PC-3 (cell line): Measurements from ENCODE around the gene RPSA. TPM values are rescaled to one million over a fixed set of nuclear protein-coding genes. Genes with fewer than 3 reads are reported as not detected.

Experiments used
- ATAC-seq: fragments of 200-7000 bp; cut with Tn5 transposase; 2 replicates; pipeline ENCODE4 v1.9.1; 2020; ENCODE audit warnings: mild to moderate bottlenecking, moderate library complexity
- BruUV-seq: library from RNA; stranded (reverse); fragments of 400-500 nt; replicated peaks from 2 replicates; lab custom pipeline; 2021; lab: Mats Ljungman, UMichigan
- CTCF ChIA-PET: fragments of 300-600 bp; sonication (Branson Sonifier 250); formaldehyde crosslinking; loops from one replicate; lab custom pipeline; 2022; ENCODE audit warnings: antibody characterized with exemption; lab: Charles Lee
- POLR2A ChIA-PET: fragments of 300-600 bp; sonication (Branson Sonifier 250); formaldehyde crosslinking; loops from one replicate; lab custom pipeline; 2022; ENCODE audit warnings: antibody characterized with exemption; ENCODE audit not compliant: unreplicated experiment; lab: Charles Lee
- DNase-seq: peaks from one replicate; pipeline ENCODE4 v3.0.0-alpha.2; 2015
- H2AFZ ChIP-seq: fragments of 300-600 bp; sonication (generic); 2 replicates; pipeline ENCODE4 v1.6.0; 2016; ENCODE audit warnings: antibody characterized with exemption, low read length
- H3F3A ChIP-seq: fragments of 300-600 bp; sonication (generic); one replicate; pipeline ENCODE4 v1.6.0; 2017; ENCODE audit warnings: antibody characterized with exemption, low read length, control low read depth, mild to moderate bottlenecking; ENCODE audit not compliant: unreplicated experiment
- H3K27ac ChIP-seq: fragments of 300-600 bp; sonication (generic); 2 replicates; pipeline ENCODE4 v1.5.1; 2016; ENCODE audit warnings: mild to moderate bottlenecking, low read length
- H3K27me3 ChIP-seq: fragments of 300-600 bp; sonication (generic); 2 replicates; pipeline ENCODE4 v1.6.1; 2016; ENCODE audit warnings: low read length, mixed read lengths
- H3K36me3 ChIP-seq: fragments of 300-600 bp; sonication (generic); 2 replicates; pipeline ENCODE4 v1.6.1; 2016; ENCODE audit warnings: low read depth, mixed run types, low read length, mixed read lengths
- H3K4me1 ChIP-seq: fragments of 300-600 bp; sonication (generic); 2 replicates; pipeline ENCODE4 v1.5.1; 2016; ENCODE audit warnings: low read length; ENCODE audit not compliant: insufficient read depth
- H3K4me2 ChIP-seq: fragments of 300-600 bp; sonication (generic); 2 replicates; pipeline ENCODE4 v1.6.0; 2016; ENCODE audit warnings: low read length
- H3K4me3 ChIP-seq: fragments of 300-600 bp; sonication (generic); 2 replicates; pipeline ENCODE4 v1.5.1; 2016; ENCODE audit warnings: mild to moderate bottlenecking, low read length, mixed read lengths
- H3K79me2 ChIP-seq: fragments of 300-600 bp; sonication (generic); 2 replicates; pipeline ENCODE4 v1.6.1; 2017; ENCODE audit warnings: low read length, mixed read lengths
- H3K9ac ChIP-seq: fragments of 300-600 bp; sonication (generic); 2 replicates; pipeline ENCODE4 v1.6.0; 2016; ENCODE audit warnings: mild to moderate bottlenecking, low read length
- H3K9me2 ChIP-seq: fragments of 300-600 bp; sonication (generic); replicated peaks from 2 replicates; pipeline ENCODE4 v1.6.1; 2016; ENCODE audit warnings: mixed run types, low read length, mixed read lengths
- H3K9me3 ChIP-seq: fragments of 300-600 bp; sonication (generic); 2 replicates; pipeline ENCODE4 v1.6.1; 2016; ENCODE audit warnings: low read length, mixed read lengths
- H4K20me1 ChIP-seq: fragments of 300-600 bp; sonication (generic); 2 replicates; pipeline ENCODE4 v1.6.1; 2016; ENCODE audit warnings: low read length, mixed read lengths
- CTCF ChIP-seq: fragments of 300-600 bp; sonication (generic); conservative IDR thresholded peaks from 2 replicates; pipeline ENCODE4 v1.5.1; 2017; ENCODE audit warnings: antibody characterized with exemption, low read depth, mild to moderate bottlenecking, low read length
- EZH2 ChIP-seq: fragments of 300-600 bp; sonication (generic); IDR thresholded peaks from one replicate; pipeline ENCODE4 v1.6.1; 2017; ENCODE audit warnings: antibody characterized with exemption, mild to moderate bottlenecking, low read length; ENCODE audit not compliant: unreplicated experiment
- EZH2phosphoT487 ChIP-seq: fragments of 300-600 bp; sonication (generic); IDR thresholded peaks from 2 replicates; pipeline ENCODE4 v1.6.1; 2018; ENCODE audit warnings: mild to moderate bottlenecking, antibody characterized with exemption, low read length, borderline replicate concordance
- intact Hi-C: fragments of 100-400 bp; cut with micrococcal nuclease; formaldehyde crosslinking; loops from 2 replicates; pipeline ENCODE4 v1.9.0; 2023
- total RNA-seq: library from RNA; depleted of rRNA; stranded (reverse); fragments of >200 nt; gene quantifications from 2 replicates; pipeline ENCODE4 v1.2.3, GENCODE V29; 2014; rRNA removed

RPSA gene
- total RNA-seq, 1 experiment from 2014 or later = 2,722 TPM

- POLR2A ChIA-PET = no interaction called here
- ATAC-seq (no peak; the same call in 1 of the 2 replicates), DNase-seq (no peak)
- Histone ChIP-seq H3K9me2 (no peaks in the 10 kb centered on the region), H3K79me2 (no peaks in the 10 kb centered on the region), H4K20me1 (no peaks in the 10 kb centered on the region), H3K4me1 (no peaks in the 10 kb centered on the region), H3K4me3 (no peak overlapping the region), H3K9ac (no peak overlapping the region), H3K9me3 (no peaks in the 10 kb centered on the region), H2AFZ (no peak overlapping the region), H3K36me3 (no peaks in the 10 kb centered on the region), H3K27me3 (peaks cover 38% of the 10 kb centered on the region), H3K27ac (no peak overlapping the region), H3F3A (no peaks in the 10 kb centered on the region), H3K4me2 (no peak overlapping the region)
- TF ChIP-seq EZH2phosphoT487 = no peak
- no peak for TF ChIP-seq EZH2
- TF ChIP-seq CTCF = no peak
- no TSS peak for BruUV-seq
- CTCF ChIA-PET = no interaction called here
- intact Hi-C loops = no loop called here
Observed at GRCh38 chr3:39460677-39461076, 54.2 kb downstream of the RPSA start.

Other genes starting within 250 kb of the RPSA start
- gene XIRP1, start 214.1 kb upstream of the RPSA start, total RNA-seq = not detected in 2 replicates
- gene CX3CR1, start 126.7 kb upstream of the RPSA start, total RNA-seq = not detected in 2 replicates
- not detected in 2 replicates for gene CCR8, start 77.0 kb upstream of the RPSA start, total RNA-seq
- 29.7 and 32.0 TPM in 2 replicates for gene SLC25A38, start 23.4 kb upstream of the RPSA start, total RNA-seq
- gene MOBP, start 61.0 kb downstream of the RPSA start, total RNA-seq = not detected in 2 replicates